GM19455 (cell line): ENCODE data around the gene AP1B1.
"Not testable (repeated sequence)": the region's sequence is repeated elsewhere in the genome, so short reads cannot be mapped to it uniquely, and the experiment has no call there.

Source experiments
- ATAC-seq: cut with Tn5 transposase; IDR thresholded peaks from one replicate; pipeline ENCODE4 v1.9.1; 2021; ENCODE audit not compliant: unreplicated experiment

Gene AP1B1

GRCh38 chr22:29388759-29389090 is 355 bp upstream of the AP1B1 start:
- ATAC-seq: peak; percentile 2

GRCh38 chr22:29386708-29387107 is 1.7 kb downstream of the AP1B1 start:
- ATAC-seq: no peak

- ATAC-seq: no peak
These were observed 2.6 kb downstream of the AP1B1 start for GRCh38 chr22:29385748-29386147.

GRCh38 chr22:29385151-29385704 is 3.1 kb downstream of the AP1B1 start:
- ATAC-seq: no peak

- ATAC-seq: no peak
These were observed 4.6 kb downstream of the AP1B1 start for GRCh38 chr22:29383740-29384139.

GRCh38 chr22:29382580-29383302 is 5.6 kb downstream of the AP1B1 start:
- ATAC-seq: no peak

GRCh38 chr22:29380856-29381255 is 7.5 kb downstream of the AP1B1 start:
- ATAC-seq: no peak

- ATAC-seq: no peak
These were observed 8.2 kb downstream of the AP1B1 start for GRCh38 chr22:29380032-29380781.

- ATAC-seq: no peak
These were observed 9.1 kb downstream of the AP1B1 start for GRCh38 chr22:29379258-29379657.

- ATAC-seq: no peak
These were observed 10.4 kb downstream of the AP1B1 start for GRCh38 chr22:29377979-29378378.

GRCh38 chr22:29376705-29377104 is 11.7 kb downstream of the AP1B1 start:
- ATAC-seq: not testable (repeated sequence)

GRCh38 chr22:29375398-29376076 is 12.8 kb downstream of the AP1B1 start:
- no peak for ATAC-seq

GRCh38 chr22:29374806-29375205 is 13.6 kb downstream of the AP1B1 start:
- not testable (repeated sequence) for ATAC-seq

- ATAC-seq: no peak
These were observed 14.0 kb downstream of the AP1B1 start for GRCh38 chr22:29374401-29374800.

GRCh38 chr22:29370537-29370936 is 17.8 kb downstream of the AP1B1 start:
- ATAC-seq: no peak

- no peak for ATAC-seq
These were observed 18.9 kb downstream of the AP1B1 start for GRCh38 chr22:29369460-29369859.

- no peak for ATAC-seq
These were observed 28.9 kb downstream of the AP1B1 start for GRCh38 chr22:29359469-29359868.

- not testable (repeated sequence) for ATAC-seq
These were observed 31.0 kb downstream of the AP1B1 start for GRCh38 chr22:29357193-29357890.

- no peak for ATAC-seq
These were observed 34.5 kb downstream of the AP1B1 start for GRCh38 chr22:29353860-29354259.

- no peak for ATAC-seq
These were observed 35.1 kb downstream of the AP1B1 start for GRCh38 chr22:29353286-29353685.

GRCh38 chr22:29352778-29353177 is 35.6 kb downstream of the AP1B1 start:
- no peak for ATAC-seq
